Lower leg skin (tissue), 3 donors: ENCODE measurements around the gene BCL2.

ENCODE experiments used
- POLR2A ChIP-seq, 2 donors: fragments of 450-650 bp; IDR thresholded peaks; one replicate each; pipeline ENCODE4 v1.6.1; 2016 to 2017; ENCODE audit warnings: antibody characterized with exemption in 2 of 2, mild to moderate bottlenecking in 1 of 2, moderate library complexity in 1 of 2
- TF ChIP-seq, protein P1 (sequence below), 3 donors: fragments of 450-650 bp; IDR thresholded peaks; one replicate each; pipeline ENCODE4 v1.5.1; 2016; ENCODE audit warnings: antibody characterized with exemption in 3 of 3, mild to moderate bottlenecking in 3 of 3, moderate library complexity in 2 of 3

GRCh38 chr18:63112706-63113105 is 206.9 kb downstream of the BCL2 start:
- TF ChIP-seq, protein P1, sequence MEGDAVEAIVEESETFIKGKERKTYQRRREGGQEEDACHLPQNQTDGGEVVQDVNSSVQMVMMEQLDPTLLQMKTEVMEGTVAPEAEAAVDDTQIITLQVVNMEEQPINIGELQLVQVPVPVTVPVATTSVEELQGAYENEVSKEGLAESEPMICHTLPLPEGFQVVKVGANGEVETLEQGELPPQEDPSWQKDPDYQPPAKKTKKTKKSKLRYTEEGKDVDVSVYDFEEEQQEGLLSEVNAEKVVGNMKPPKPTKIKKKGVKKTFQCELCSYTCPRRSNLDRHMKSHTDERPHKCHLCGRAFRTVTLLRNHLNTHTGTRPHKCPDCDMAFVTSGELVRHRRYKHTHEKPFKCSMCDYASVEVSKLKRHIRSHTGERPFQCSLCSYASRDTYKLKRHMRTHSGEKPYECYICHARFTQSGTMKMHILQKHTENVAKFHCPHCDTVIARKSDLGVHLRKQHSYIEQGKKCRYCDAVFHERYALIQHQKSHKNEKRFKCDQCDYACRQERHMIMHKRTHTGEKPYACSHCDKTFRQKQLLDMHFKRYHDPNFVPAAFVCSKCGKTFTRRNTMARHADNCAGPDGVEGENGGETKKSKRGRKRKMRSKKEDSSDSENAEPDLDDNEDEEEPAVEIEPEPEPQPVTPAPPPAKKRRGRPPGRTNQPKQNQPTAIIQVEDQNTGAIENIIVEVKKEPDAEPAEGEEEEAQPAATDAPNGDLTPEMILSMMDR (IDR thresholded peaks at IDR 0.05): no peak
- TF ChIP-seq POLR2A (IDR thresholded peaks at IDR 0.05): no peak
